ENCODE results near the gene RDH16.
"Not testable (repeated sequence)": the region's sequence is repeated elsewhere in the genome, so short reads cannot be mapped to it uniquely, and the experiment has no call there.

The RDH16 gene

DNA sequence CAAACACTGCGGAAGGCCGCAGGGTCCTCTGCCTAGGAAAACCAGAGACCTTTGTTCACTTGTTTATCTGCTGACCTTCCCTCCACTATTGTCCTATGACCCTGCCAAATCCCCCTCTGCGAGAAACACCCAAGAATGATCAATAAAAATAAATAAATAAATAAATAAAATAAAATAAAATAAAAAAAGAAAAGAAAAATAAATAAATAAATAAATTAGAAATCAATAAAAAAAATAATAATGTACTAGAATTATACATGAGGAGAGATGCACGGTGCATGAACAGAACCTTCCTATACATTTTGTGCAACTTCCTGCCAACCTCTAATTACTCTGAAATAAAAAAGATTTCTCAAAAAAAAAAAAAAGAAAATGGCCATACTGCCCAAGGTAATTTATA, 7.7 kb upstream of the RDH16 start:
- not testable (repeated sequence) for H3K27ac ChIP-seq (ENCODE audit: low read depth, low read length); H3K9ac ChIP-seq (ENCODE audit: low read length)

DNA sequence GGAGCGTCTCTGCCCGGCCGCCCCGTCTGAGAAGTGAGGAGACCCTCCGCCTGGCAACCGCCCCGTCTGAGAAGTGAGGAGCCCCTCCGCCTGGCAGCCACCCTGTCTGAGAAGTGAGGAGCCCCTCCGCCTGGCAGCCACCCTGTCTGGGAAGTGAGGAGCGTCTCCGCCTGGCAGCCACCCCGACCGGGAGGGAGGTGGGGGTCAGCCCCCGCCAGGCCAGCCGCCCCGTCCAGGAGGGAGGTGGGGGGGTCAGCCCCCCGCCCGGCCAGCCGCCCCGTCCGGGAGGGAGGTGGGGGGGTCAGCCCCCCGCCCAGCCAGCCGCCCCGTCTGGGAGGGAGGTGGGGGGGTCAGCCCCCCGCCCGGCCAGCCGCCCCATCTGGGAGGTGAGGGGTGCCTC, 6.1 kb upstream of the RDH16 start:
- H3K27me3 ChIP-seq (ENCODE audit: insufficient read depth, low read length, poor library complexity); H3K4me1 ChIP-seq (ENCODE audit: control insufficient read depth, low read depth, low read length); H3K18ac ChIP-seq (ENCODE audit: low read length); H3K79me2 ChIP-seq (ENCODE audit: control insufficient read depth, insufficient read depth, low read length); H3K4me2 ChIP-seq (ENCODE audit: low read length); H3K36me3 ChIP-seq (ENCODE audit: control insufficient read depth, insufficient read depth, low read length); H2AK5ac ChIP-seq (ENCODE audit: low read length); H3K4me3 ChIP-seq (ENCODE audit: low read length); H3K9ac ChIP-seq (ENCODE audit: low read length); DNase-seq; H3K27ac ChIP-seq (ENCODE audit: low read depth, low read length); H2BK5ac ChIP-seq (ENCODE audit: low read length); H3K23ac ChIP-seq (ENCODE audit: low read length); H3K79me1 ChIP-seq (ENCODE audit: low read length); H3K4ac ChIP-seq (ENCODE audit: low read depth, low read length); H4K5ac ChIP-seq (ENCODE audit: low read length); H2BK15ac ChIP-seq (replicated peaks; ENCODE audit: low read depth); H2BK120ac ChIP-seq (ENCODE audit: low read depth, low read length); H4K8ac ChIP-seq (ENCODE audit: low read depth, low read length); H3K56ac ChIP-seq (ENCODE audit: low read length): not testable (repeated sequence)
- WGBS (ENCODE audit: extremely low coverage, insufficient coverage, low lambda C conversion rate), result no CpG with 5 or more reads among the region's 27 CpGs

More for the DNA sequence above, 7.7 kb upstream of the RDH16 start:
- H2BK120ac ChIP-seq (ENCODE audit: low read depth, low read length); DNase-seq; H3K4me2 ChIP-seq (ENCODE audit: low read length); H3K18ac ChIP-seq (ENCODE audit: low read length); H3K56ac ChIP-seq (ENCODE audit: low read length); H4K5ac ChIP-seq (ENCODE audit: low read length); H2BK15ac ChIP-seq (replicated peaks; ENCODE audit: low read depth); H3K36me3 ChIP-seq (ENCODE audit: control insufficient read depth, insufficient read depth, low read length); H4K8ac ChIP-seq (ENCODE audit: low read depth, low read length); H2AK5ac ChIP-seq (ENCODE audit: low read length); H2BK5ac ChIP-seq (ENCODE audit: low read length); H3K27me3 ChIP-seq (ENCODE audit: insufficient read depth, low read length, poor library complexity); H3K79me1 ChIP-seq (ENCODE audit: low read length); H3K23ac ChIP-seq (ENCODE audit: low read length); H3K4me3 ChIP-seq (ENCODE audit: low read length); H3K4ac ChIP-seq (ENCODE audit: low read depth, low read length); H3K79me2 ChIP-seq (ENCODE audit: control insufficient read depth, insufficient read depth, low read length); H3K4me1 ChIP-seq (ENCODE audit: control insufficient read depth, low read depth, low read length): not testable (repeated sequence)
- no CpG with 5 or more reads among the region's 4 CpGs for whole genome bisulfite sequencing (ENCODE audit: extremely low coverage, insufficient coverage, low lambda C conversion rate)

DNA sequence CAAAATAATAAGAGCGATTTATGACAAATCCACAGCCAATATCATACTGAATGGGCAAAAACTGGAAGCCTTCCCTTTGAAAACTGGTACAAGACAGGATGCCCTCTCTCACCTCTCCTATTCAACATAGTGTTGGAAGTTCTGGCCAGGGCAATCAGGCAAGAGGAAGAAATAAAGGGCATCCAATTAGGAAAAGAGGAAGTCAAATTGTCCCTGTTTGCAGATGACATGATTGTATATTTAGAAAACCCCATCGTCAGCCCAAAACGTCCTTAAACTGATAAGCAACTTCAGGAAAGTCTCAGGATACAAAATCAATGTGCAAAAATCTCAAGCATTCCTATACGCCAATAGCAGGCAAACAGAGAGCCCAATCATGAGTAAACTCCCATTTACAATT, 4.8 kb upstream of the RDH16 start:
- not testable (repeated sequence) for H4K5ac ChIP-seq (ENCODE audit: low read length); H3K79me1 ChIP-seq (ENCODE audit: low read length); H3K9ac ChIP-seq (ENCODE audit: low read length); H3K4ac ChIP-seq (ENCODE audit: low read depth, low read length); H3K27me3 ChIP-seq (ENCODE audit: insufficient read depth, low read length, poor library complexity); H2BK15ac ChIP-seq (replicated peaks; ENCODE audit: low read depth); H2BK5ac ChIP-seq (ENCODE audit: low read length); H3K18ac ChIP-seq (ENCODE audit: low read length); H2AK5ac ChIP-seq (ENCODE audit: low read length); H3K4me2 ChIP-seq (ENCODE audit: low read length); H3K23ac ChIP-seq (ENCODE audit: low read length); H2BK120ac ChIP-seq (ENCODE audit: low read depth, low read length); H4K8ac ChIP-seq (ENCODE audit: low read depth, low read length); DNase-seq; H3K36me3 ChIP-seq (ENCODE audit: control insufficient read depth, insufficient read depth, low read length); H3K4me3 ChIP-seq (ENCODE audit: low read length); H3K56ac ChIP-seq (ENCODE audit: low read length); H3K4me1 ChIP-seq (ENCODE audit: control insufficient read depth, low read depth, low read length); H3K27ac ChIP-seq (ENCODE audit: low read depth, low read length); H3K79me2 ChIP-seq (ENCODE audit: control insufficient read depth, insufficient read depth, low read length)
- WGBS (ENCODE audit: extremely low coverage, insufficient coverage, low lambda C conversion rate), result no CpG with 5 or more reads among the region's 4 CpGs

DNA sequence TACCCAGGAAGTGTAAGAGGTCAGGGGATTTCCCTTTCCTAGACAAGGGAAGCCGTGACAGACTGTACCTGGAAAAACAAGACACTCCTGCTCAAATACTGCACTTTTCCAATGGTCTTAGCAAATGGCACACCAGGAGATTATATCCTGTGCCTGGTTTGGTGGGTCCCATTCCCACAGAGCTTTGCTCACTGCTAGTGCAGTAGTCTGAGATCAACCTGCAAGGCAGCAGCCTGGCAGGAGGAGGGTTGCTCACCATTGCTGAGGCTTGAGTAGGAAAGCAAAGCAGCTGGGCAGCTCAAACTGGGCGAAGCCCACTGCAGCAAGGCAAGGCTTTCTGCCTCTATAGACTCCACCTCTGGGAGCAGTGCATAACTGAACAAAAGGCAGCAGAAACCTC, 1.0 kb upstream of the RDH16 start:
- H3K4me1 ChIP-seq (ENCODE audit: control insufficient read depth, low read depth, low read length), result no peaks in the 10 kb centered on the region
- no peak overlapping the region for H3K18ac ChIP-seq (ENCODE audit: low read length)
- H3K27me3 ChIP-seq (ENCODE audit: insufficient read depth, low read length, poor library complexity), result no peaks in the 10 kb centered on the region
- no peak overlapping the region for H2BK5ac ChIP-seq (ENCODE audit: low read length)
- no peak overlapping the region for H3K4me3 ChIP-seq (ENCODE audit: low read length)
- no peak overlapping the region for H3K56ac ChIP-seq (ENCODE audit: low read length)
- no peak overlapping the region for H2BK15ac ChIP-seq (replicated peaks; ENCODE audit: low read depth)
- no peak for DNase-seq
- H3K9ac ChIP-seq (ENCODE audit: low read length), result no peak overlapping the region
- no peak overlapping the region for H3K23ac ChIP-seq (ENCODE audit: low read length)
- WGBS (ENCODE audit: extremely low coverage, insufficient coverage, low lambda C conversion rate), result no CpG with 5 or more reads among the region's 2 CpGs
- no peak overlapping the region for H4K5ac ChIP-seq (ENCODE audit: low read length)
- no peaks in the 10 kb centered on the region for H3K79me1 ChIP-seq (ENCODE audit: low read length)
- H2BK120ac ChIP-seq (ENCODE audit: low read depth, low read length), result no peak overlapping the region
- H3K4ac ChIP-seq (ENCODE audit: low read depth, low read length), result no peak overlapping the region
- H3K4me2 ChIP-seq (ENCODE audit: low read length), result no peak overlapping the region
- H4K8ac ChIP-seq (ENCODE audit: low read depth, low read length), result no peak overlapping the region
- H3K79me2 ChIP-seq (ENCODE audit: control insufficient read depth, insufficient read depth, low read length), result no peaks in the 10 kb centered on the region
- no peak overlapping the region for H2AK5ac ChIP-seq (ENCODE audit: low read length)
- H3K27ac ChIP-seq (ENCODE audit: low read depth, low read length), result no peak overlapping the region
- H3K36me3 ChIP-seq (ENCODE audit: control insufficient read depth, insufficient read depth, low read length), result no peaks in the 10 kb centered on the region

DNA sequence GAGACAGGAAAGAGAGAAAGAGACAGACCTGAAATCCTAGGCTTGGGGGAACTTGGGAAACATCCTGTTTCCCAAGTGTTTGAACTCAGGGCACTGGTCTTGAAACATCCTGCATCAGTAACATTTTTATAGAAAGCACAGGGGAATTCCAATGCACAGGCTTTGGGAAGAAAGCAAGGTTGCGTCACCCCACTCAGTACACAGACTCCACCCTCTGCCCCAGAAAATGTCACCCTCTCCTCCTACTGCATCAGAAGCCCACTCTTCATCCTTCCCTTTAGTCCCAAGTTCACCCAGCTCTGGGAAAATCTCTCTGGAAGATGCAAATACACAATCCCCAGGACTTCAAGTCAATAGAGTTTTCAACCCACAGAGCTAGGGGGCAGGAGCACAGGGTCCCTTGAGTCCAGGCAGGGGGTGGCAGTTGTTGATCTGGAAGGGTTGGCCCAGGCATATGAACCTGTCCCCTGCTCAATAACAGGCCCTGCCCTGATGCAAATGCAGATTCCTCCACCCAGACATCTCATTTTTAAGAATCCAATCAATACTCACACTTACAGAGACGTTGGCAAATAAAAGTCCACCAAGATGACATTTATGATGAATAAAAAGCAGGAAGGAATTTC, 1.7 kb downstream of the RDH16 start:
- no peak overlapping the region for H3K27ac ChIP-seq (ENCODE audit: low read depth, low read length)
- no peak overlapping the region for H3K9ac ChIP-seq (ENCODE audit: low read length)
- H4K8ac ChIP-seq (ENCODE audit: low read depth, low read length), result no peak overlapping the region
- H3K4me3 ChIP-seq (ENCODE audit: low read length), result no peak overlapping the region
- no peak for DNase-seq
- H3K4me2 ChIP-seq (ENCODE audit: low read length), result no peak overlapping the region
- no peak overlapping the region for H2BK5ac ChIP-seq (ENCODE audit: low read length)
- H2AK5ac ChIP-seq (ENCODE audit: low read length), result no peak overlapping the region
- no peak overlapping the region for H2BK15ac ChIP-seq (replicated peaks; ENCODE audit: low read depth)
- no peak overlapping the region for H4K5ac ChIP-seq (ENCODE audit: low read length)
- no peaks in the 10 kb centered on the region for H3K79me1 ChIP-seq (ENCODE audit: low read length)
- no peak overlapping the region for H3K23ac ChIP-seq (ENCODE audit: low read length)
- H3K36me3 ChIP-seq (ENCODE audit: control insufficient read depth, insufficient read depth, low read length), result no peaks in the 10 kb centered on the region
- no peaks in the 10 kb centered on the region for H3K27me3 ChIP-seq (ENCODE audit: insufficient read depth, low read length, poor library complexity)
- no peaks in the 10 kb centered on the region for H3K4me1 ChIP-seq (ENCODE audit: control insufficient read depth, low read depth, low read length)
- no peaks in the 10 kb centered on the region for H3K79me2 ChIP-seq (ENCODE audit: control insufficient read depth, insufficient read depth, low read length)
- no peak overlapping the region for H3K4ac ChIP-seq (ENCODE audit: low read depth, low read length)
- whole genome bisulfite sequencing (ENCODE audit: extremely low coverage, insufficient coverage, low lambda C conversion rate), result no CpG with 5 or more reads among the region's 2 CpGs
- H2BK120ac ChIP-seq (ENCODE audit: low read depth, low read length), result no peak overlapping the region
- H3K56ac ChIP-seq (ENCODE audit: low read length), result no peak overlapping the region
- no peak overlapping the region for H3K18ac ChIP-seq (ENCODE audit: low read length)

DNA sequence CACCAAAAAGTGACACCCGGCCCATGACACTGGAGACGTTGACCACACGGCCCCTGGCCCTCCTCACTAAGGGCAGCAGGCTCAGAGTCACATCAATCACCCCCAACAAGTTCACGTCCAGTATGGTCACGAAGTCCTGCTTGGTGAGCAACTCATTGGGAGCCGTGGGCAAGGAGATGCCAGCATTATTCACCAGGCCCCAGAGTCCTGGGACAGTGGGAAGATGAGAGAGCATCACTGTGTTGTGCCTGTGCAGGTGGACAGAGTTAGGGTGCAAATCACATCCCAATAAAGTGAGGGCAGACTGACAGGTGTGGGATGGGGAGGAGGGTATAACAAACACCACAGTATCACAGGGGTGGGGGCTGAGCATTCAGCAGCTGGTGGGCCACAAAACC, 2.5 kb downstream of the RDH16 start:
- no peak overlapping the region for H3K4me2 ChIP-seq (ENCODE audit: low read length)
- no peak overlapping the region for H2BK15ac ChIP-seq (replicated peaks; ENCODE audit: low read depth)
- no peak overlapping the region for H3K18ac ChIP-seq (ENCODE audit: low read length)
- H3K4me1 ChIP-seq (ENCODE audit: control insufficient read depth, low read depth, low read length), result no peaks in the 10 kb centered on the region
- no CpG with 5 or more reads among the region's 6 CpGs for WGBS (ENCODE audit: extremely low coverage, insufficient coverage, low lambda C conversion rate)
- H3K4ac ChIP-seq (ENCODE audit: low read depth, low read length), result no peak overlapping the region
- no peak overlapping the region for H2BK5ac ChIP-seq (ENCODE audit: low read length)
- no peak overlapping the region for H4K8ac ChIP-seq (ENCODE audit: low read depth, low read length)
- no peaks in the 10 kb centered on the region for H3K79me1 ChIP-seq (ENCODE audit: low read length)
- no peaks in the 10 kb centered on the region for H3K79me2 ChIP-seq (ENCODE audit: control insufficient read depth, insufficient read depth, low read length)
- H3K4me3 ChIP-seq (ENCODE audit: low read length), result no peak overlapping the region
- no peak overlapping the region for H4K5ac ChIP-seq (ENCODE audit: low read length)
- no peak overlapping the region for H3K56ac ChIP-seq (ENCODE audit: low read length)
- no peak for DNase-seq
- no peaks in the 10 kb centered on the region for H3K27me3 ChIP-seq (ENCODE audit: insufficient read depth, low read length, poor library complexity)
- H3K9ac ChIP-seq (ENCODE audit: low read length), result no peak overlapping the region
- no peaks in the 10 kb centered on the region for H3K36me3 ChIP-seq (ENCODE audit: control insufficient read depth, insufficient read depth, low read length)
- H2AK5ac ChIP-seq (ENCODE audit: low read length), result no peak overlapping the region
- H3K27ac ChIP-seq (ENCODE audit: low read depth, low read length), result no peak overlapping the region
- H3K23ac ChIP-seq (ENCODE audit: low read length), result no peak overlapping the region
- no peak overlapping the region for H2BK120ac ChIP-seq (ENCODE audit: low read depth, low read length)

Data from mesendoderm (in vitro differentiated cells).